GM11168 (cell line): Measurements from ENCODE around the gene DCAKD.

Experiments
- in situ Hi-C: fragments of 300-500 bp; cut with MboI; formaldehyde crosslinking; loops from one replicate; pipeline ENCODE4 v1.12.0; 2022; ENCODE audit warnings: low sequenced_read_pairs; ENCODE audit not compliant: unreplicated experiment

The DCAKD gene

GRCh38 chr17:45008216-45008615 is 43.2 kb downstream of the DCAKD start:
- in situ Hi-C loops = no loop called here

- in situ Hi-C loops = no loop called here
Measured at GRCh38 chr17:45006927-45007461, 44.4 kb downstream of the DCAKD start.

GRCh38 chr17:45005700-45006099 is 45.7 kb downstream of the DCAKD start:
- in situ Hi-C loops = no loop called here

DNA sequence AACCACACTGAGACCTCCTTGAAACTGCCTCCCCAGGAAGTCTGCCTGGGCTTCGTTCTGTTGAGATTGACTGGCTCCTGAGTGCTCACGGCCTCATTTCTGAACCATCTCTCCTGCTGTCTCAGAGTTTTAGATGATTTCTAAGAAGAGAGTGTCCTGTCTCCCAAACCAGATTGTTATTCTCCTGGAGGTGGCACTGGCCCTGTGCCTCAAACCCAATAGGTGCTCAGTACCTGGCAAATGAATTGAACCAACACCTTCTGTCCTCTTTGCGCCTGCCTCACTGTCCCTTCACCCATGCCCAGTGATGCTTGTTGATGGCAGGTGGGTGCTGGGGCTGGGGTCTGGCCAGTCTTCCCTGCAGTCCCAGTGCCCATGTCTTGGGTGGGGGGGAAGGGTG is 47.0 kb downstream of the DCAKD start:
- in situ Hi-C loops = no loop called here

GRCh38 chr17:45003877-45004276 is 47.6 kb downstream of the DCAKD start:
- in situ Hi-C loops = no loop called here

GRCh38 chr17:45001310-45001709 is 50.1 kb downstream of the DCAKD start:
- in situ Hi-C loops = no loop called here

GRCh38 chr17:44999433-44999832 is 52.0 kb downstream of the DCAKD start:
- in situ Hi-C loops = no loop called here

GRCh38 chr17:44998646-44999045 is 52.8 kb downstream of the DCAKD start:
- in situ Hi-C loops = no loop called here

- in situ Hi-C loops = no loop called here
Measured at GRCh38 chr17:44997733-44998520, 53.5 kb downstream of the DCAKD start.

- in situ Hi-C loops = no loop called here
Measured at GRCh38 chr17:44996304-44996703, 55.1 kb downstream of the DCAKD start.

- in situ Hi-C loops = no loop called here
Measured at GRCh38 chr17:44995436-44996001, 55.9 kb downstream of the DCAKD start.

- in situ Hi-C loops = no loop called here
Measured at GRCh38 chr17:44992242-44992939, 59.0 kb downstream of the DCAKD start.

- in situ Hi-C loops = no loop called here
Measured at GRCh38 chr17:44990994-44991393, 60.4 kb downstream of the DCAKD start.

DNA sequence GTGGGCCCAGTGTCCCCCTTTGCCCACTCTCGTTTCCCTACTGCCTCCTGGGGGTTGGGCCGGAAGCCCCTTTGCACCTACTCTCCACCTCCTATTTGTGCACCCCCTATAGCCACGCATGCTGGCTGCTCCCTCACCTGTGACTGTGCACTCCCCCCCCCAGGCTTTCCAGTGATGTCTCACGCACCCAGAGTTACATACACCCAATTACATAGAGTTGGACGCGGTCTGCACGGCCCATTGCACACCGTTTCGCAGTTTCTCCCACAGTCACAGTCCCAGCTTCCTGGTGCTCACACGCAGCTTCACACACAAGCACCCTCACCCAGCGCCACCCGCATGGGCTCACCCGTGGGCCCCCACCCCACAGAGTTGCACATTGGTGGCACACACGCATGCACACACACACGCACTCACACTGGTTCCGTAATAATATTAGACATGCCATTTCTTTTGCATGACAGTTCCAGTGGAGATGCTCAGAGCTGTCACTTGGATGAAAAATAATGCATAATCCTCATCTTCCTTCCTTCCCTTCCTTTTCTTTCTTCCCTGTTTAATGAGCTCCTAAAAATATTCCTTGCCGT is 61.8 kb downstream of the DCAKD start:
- in situ Hi-C loops = no loop called here

DNA sequence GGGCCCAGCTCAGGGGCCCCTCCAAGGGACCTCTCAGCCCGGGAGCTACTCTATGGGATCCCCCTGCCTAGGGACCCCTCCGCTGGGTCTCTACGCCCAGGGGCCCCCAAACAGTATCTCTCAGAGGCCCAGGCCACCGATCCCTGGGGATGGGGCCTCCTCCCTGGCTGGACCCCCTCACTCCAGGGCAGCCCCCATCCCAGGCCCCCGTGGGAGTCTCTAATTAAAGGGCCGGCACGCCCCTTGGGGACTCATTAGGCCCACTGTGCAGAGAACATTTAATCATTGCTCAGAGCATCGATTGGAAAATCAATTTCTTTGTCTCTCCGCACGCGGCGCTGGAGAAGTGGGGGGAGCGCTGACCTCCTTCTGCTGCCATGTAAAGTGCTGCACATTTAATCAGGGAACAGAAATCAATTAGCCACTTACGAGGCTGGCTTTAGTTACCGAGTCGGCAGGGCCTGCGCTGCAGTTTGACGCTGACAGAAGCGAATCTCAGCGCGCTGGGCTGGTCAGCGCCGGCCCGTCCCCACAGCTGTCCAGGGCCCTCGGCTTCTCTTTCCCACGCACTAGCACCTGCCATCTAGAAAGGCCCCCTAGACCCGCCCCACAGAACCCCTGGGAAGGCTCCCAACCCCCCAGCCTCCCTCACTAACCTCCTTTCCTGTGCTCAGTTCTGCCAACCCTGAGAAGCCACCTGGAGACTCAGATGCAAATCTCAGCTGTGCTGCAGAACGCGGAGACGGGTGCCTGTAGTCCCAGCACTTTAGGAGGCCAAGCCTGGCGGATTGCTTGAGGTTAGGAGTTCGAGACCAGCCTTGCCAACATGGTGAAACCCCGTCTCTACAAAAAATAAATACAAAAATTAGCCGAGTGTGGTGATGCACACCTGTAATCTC is 63.1 kb downstream of the DCAKD start:
- in situ Hi-C loops = no loop called here

DNA sequence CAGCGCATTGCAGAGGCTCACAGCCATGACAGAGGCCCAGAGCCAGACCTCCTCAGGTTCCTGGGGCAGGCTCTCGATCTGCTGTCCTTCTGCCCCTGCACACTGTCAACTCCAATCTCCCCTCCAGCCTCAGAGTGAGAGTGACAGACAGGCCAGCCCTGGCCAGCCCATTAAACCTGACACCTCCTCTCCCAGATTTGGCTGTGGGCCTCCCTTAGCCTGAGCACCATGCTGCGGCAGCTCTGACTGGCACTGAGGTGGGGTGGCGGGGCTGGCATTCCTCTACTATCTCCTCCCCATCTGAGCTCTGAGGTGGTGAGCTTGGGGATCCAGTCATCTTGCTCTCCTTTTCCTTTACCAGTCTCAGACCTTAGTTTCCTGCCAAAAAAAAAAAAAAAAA is 67.9 kb downstream of the DCAKD start:
- in situ Hi-C loops = no loop called here

DNA sequence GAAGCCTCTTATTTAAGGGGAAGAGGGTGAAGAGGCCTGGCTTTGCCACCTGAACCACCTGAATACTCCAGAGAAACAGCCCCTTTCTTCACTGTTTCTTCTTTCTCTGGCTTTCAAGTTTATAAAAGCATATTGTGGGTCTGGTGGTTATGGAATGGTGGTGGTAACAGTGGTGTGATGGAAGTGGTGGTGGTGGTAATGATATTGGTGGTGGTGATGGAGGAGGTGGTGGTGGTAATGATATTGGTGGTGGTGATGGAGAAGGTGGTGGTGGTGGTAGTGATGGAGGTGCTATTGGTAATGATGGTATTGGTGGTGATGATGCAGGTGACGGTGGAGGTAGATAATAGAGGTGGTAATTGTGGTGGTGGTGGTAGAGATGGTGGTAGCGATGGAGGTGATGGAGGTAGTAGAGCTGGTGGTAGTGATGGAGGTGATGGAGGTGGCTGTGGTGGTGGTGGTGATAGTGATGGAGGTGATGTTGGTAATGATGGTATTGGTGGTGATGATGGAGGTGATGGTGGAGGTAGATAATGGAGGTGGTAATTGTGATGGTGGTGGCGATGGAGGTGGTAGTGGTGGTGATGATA is 69.2 kb downstream of the DCAKD start:
- in situ Hi-C loops = no loop called here

- in situ Hi-C loops = no loop called here
Measured at GRCh38 chr17:44981221-44981968, 70.0 kb downstream of the DCAKD start.
